IMR-90 (cell line): ENCODE results near the gene CYSRT1.

Source experiments
- CTCF ChIP-seq: conservative IDR thresholded peaks from 2 replicates; pipeline ENCODE4 v1.5.1; 2012; ENCODE audit warnings: mild to moderate bottlenecking, low read depth, low read length, improper control_type of control experiment
- FOS ChIP-seq: fragments of 150-350 bp; IDR thresholded peaks from 2 replicates; pipeline ENCODE4 v1.6.1; 2016; ENCODE audit warnings: low read depth, low read length
- MXI1 ChIP-seq: IDR thresholded peaks from 2 replicates; pipeline ENCODE4 v1.6.1; 2012; ENCODE audit warnings: low read depth, mild to moderate bottlenecking, low read length, moderate library complexity, borderline replicate concordance
- POLR2A ChIP-seq: IDR thresholded peaks from 2 replicates; pipeline ENCODE4 v1.6.1; 2012; ENCODE audit warnings: mild to moderate bottlenecking, low read depth, low read length
- RCOR1 ChIP-seq: IDR thresholded peaks from 2 replicates; pipeline ENCODE4 v1.6.1; 2012; ENCODE audit warnings: mild to moderate bottlenecking, low read length, improper control_type of control experiment; ENCODE audit not compliant: insufficient replicate concordance
- USF2 ChIP-seq: fragments of 150-350 bp; IDR thresholded peaks from 2 replicates; pipeline ENCODE4 v1.6.1; 2017; ENCODE audit warnings: mild to moderate bottlenecking, antibody characterized with exemption, low read length, low read depth

DNA sequence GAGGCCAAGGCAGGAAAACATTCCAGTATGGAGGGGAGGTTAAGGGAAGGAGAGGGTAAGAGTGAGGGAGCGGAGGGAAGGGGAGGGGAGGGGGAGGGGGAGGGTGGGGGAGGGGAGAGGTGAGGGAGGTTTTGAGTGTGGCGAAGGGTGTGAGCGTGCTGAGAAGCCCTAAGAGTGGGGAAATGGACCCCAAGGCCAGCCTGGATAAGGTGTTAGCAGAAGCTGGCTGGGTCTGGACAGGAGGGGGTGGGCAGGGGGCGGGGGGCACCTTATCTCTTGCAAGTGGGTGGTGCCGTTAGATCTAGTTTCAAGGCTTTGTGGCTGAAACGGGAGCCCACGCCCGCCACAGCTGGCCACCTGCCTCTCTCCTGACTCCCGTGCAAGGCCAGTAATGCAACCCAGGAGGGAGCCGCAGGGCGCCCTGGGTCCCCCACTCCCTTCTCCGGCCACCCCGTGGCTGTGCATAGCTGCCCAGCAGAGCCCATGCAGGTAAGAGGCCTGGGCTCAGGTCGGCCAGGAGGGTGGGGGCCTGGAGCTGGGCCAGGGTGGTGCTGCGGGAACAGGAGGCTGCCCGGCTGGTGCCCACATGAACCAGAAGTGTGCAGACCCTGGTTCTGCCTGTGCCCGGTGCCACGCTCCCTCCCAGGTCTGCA is 3.0 kb downstream of the CYSRT1 start:
- TF ChIP-seq CTCF (no peak), POLR2A (no peak), FOS (no peak), MXI1 (no peak), RCOR1 (no peak), USF2 (no peak)
